MM.1S (cell line): ENCODE measurements around the gene ANKS1B.

ENCODE experiments used
- DNase-seq: peaks from one replicate; pipeline ENCODE4 v3.0.0-alpha.2; 2015
- H2AFZ ChIP-seq: fragments of 300-600 bp; sonication (generic); 2 replicates; pipeline ENCODE4 v1.6.0; 2016; ENCODE audit warnings: antibody characterized with exemption, low read length
- H3F3A ChIP-seq: fragments of 300-600 bp; sonication (generic); 2 replicates; pipeline ENCODE4 v1.6.1; 2016; ENCODE audit warnings: mild to moderate bottlenecking, antibody characterized with exemption, low read length, moderate library complexity, mixed read lengths; ENCODE audit not compliant: insufficient read depth
- H3K27ac ChIP-seq: fragments of 300-600 bp; sonication (generic); 2 replicates; pipeline ENCODE4 v1.5.1; 2016; ENCODE audit warnings: mild to moderate bottlenecking, low read length
- H3K27me3 ChIP-seq: fragments of 300-600 bp; sonication (generic); replicated peaks from 2 replicates; pipeline ENCODE4 v1.6.0; 2016; ENCODE audit warnings: low read length; ENCODE audit not compliant: insufficient read depth
- H3K36me3 ChIP-seq: fragments of 300-600 bp; sonication (generic); replicated peaks from 2 replicates; pipeline ENCODE4 v1.6.1; 2016; ENCODE audit warnings: mild to moderate bottlenecking, low read length, mixed read lengths; ENCODE audit not compliant: insufficient read depth
- H3K4me1 ChIP-seq: fragments of 300-600 bp; sonication (generic); 2 replicates; pipeline ENCODE4 v1.6.1; 2016; ENCODE audit warnings: low read length, mixed read lengths
- H3K4me2 ChIP-seq: fragments of 300-600 bp; sonication (generic); 2 replicates; pipeline ENCODE4 v1.6.0; 2016; ENCODE audit warnings: low read depth, low read length
- H3K4me3 ChIP-seq: fragments of 300-600 bp; sonication (generic); 2 replicates; pipeline ENCODE4 v1.5.1; 2016; ENCODE audit warnings: low read length, mixed read lengths
- H3K79me2 ChIP-seq: fragments of 300-600 bp; sonication (generic); 2 replicates; pipeline ENCODE4 v1.6.1; 2016; ENCODE audit warnings: mixed run types, low read length, mixed read lengths
- H3K9ac ChIP-seq: fragments of 300-600 bp; sonication (generic); 2 replicates; pipeline ENCODE4 v1.6.1; 2016; ENCODE audit warnings: low read length, mixed read lengths
- H3K9me2 ChIP-seq: fragments of 300-600 bp; sonication (generic); replicated peaks from 2 replicates; pipeline ENCODE4 v1.6.1; 2016; ENCODE audit warnings: mild to moderate bottlenecking, low read length, mixed read lengths; ENCODE audit not compliant: insufficient read depth
- H3K9me3 ChIP-seq: fragments of 300-600 bp; sonication (generic); replicated peaks from 2 replicates; pipeline ENCODE4 v1.6.1; 2016; ENCODE audit warnings: mild to moderate bottlenecking, low read length, mixed read lengths; ENCODE audit not compliant: insufficient read depth
- H4K20me1 ChIP-seq: fragments of 300-600 bp; sonication (generic); 2 replicates; pipeline ENCODE4 v1.6.1; 2016; ENCODE audit warnings: mild to moderate bottlenecking, low read length, moderate library complexity, mixed read lengths; ENCODE audit not compliant: insufficient read depth
- CTCF ChIP-seq: fragments of 300-600 bp; sonication (generic); IDR thresholded peaks from 2 replicates; pipeline ENCODE4 v1.5.1; 2016; ENCODE audit warnings: antibody characterized with exemption, low read length, mixed read lengths
- EZH2 ChIP-seq: fragments of 300-600 bp; sonication (generic); optimal IDR thresholded peaks from 2 replicates; pipeline ENCODE3; 2017; ENCODE audit warnings: low read depth, mild to moderate bottlenecking, antibody characterized with exemption, low read length, mixed read lengths
- EZH2phosphoT487 ChIP-seq: fragments of 300-600 bp; sonication (generic); IDR thresholded peaks from 2 replicates; pipeline ENCODE4 v1.6.1; 2018; ENCODE audit warnings: antibody characterized with exemption, low read length

The ANKS1B gene

DNA sequence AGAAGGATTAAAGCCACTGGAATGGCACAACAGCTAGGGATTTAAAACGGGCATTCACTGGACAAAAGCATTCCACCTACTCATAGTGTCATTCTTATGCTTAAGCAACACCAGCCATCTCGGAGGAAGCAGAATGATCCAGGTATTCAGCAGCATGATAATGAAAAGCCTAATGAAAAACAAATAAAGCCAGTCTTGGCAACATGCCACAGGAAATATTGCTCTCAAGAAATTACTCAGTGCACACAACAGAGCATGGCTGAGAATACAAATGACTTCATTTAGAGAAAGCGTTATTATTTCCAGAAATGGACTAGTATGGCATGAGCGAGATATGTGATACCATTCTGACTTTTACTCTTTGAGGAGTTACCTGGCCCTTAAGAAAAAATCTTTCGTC, 897.5 kb downstream of the ANKS1B start:
- Histone ChIP-seq H3K9me3 (no peaks in the 10 kb centered on the region), H3K4me1 (no peaks in the 10 kb centered on the region), H3K36me3 (no peaks in the 10 kb centered on the region), H3F3A (no peaks in the 10 kb centered on the region), H3K4me2 (no peak overlapping the region), H3K4me3 (no peak overlapping the region), H4K20me1 (no peaks in the 10 kb centered on the region), H3K79me2 (no peaks in the 10 kb centered on the region), H2AFZ (no peak overlapping the region), H3K27me3 (no peaks in the 10 kb centered on the region), H3K9ac (no peak overlapping the region), H3K27ac (no peak overlapping the region), H3K9me2 (no peaks in the 10 kb centered on the region)
- no peak for TF ChIP-seq CTCF
- no peak for TF ChIP-seq EZH2phosphoT487
- no peak for DNase-seq

DNA sequence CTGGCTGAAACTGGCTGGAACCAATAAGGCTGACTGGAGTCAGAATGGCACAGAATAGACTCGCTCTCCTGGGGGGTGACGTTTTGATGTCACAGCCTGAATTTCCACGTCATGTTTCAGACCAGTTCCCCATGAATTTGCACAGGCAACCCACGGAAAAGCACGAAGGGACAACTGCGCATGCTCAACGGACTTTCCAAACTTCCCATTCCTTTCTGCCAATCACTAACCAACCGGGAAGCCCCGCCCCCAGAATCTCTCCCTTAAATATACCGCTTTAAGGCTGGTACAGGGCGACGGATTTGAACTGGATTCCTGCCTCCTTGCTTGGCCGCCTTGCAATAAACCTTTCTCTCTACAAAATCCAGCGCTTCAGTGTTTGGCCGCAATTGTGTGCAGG, 904.9 kb downstream of the ANKS1B start:
- Histone ChIP-seq H3K36me3 (no peaks in the 10 kb centered on the region), H4K20me1 (no peaks in the 10 kb centered on the region)
- no peak for DNase-seq

GRCh38 chr12:99068993-99069747, 915.6 kb downstream of the ANKS1B start:
- no peaks in the 10 kb centered on the region for H3K79me2 ChIP-seq
- H3K9me2 ChIP-seq: no peaks in the 10 kb centered on the region
- H3K4me1 ChIP-seq: no peaks in the 10 kb centered on the region
- TF ChIP-seq EZH2phosphoT487: no peak
- no peak for TF ChIP-seq CTCF
- TF ChIP-seq EZH2: no peak
- H3K36me3 ChIP-seq: no peaks in the 10 kb centered on the region
- no peak overlapping the region for H3K4me2 ChIP-seq
- H3K27ac ChIP-seq: no peak overlapping the region
- H3K4me3 ChIP-seq: no peak overlapping the region
- no peaks in the 10 kb centered on the region for H3K9me3 ChIP-seq
- H2AFZ ChIP-seq: no peak overlapping the region
- H4K20me1 ChIP-seq: no peaks in the 10 kb centered on the region
- H3K9ac ChIP-seq: no peak overlapping the region
- no peak for DNase-seq
- no peaks in the 10 kb centered on the region for H3K27me3 ChIP-seq
- H3F3A ChIP-seq: no peaks in the 10 kb centered on the region

More for the DNA sequence above, 904.9 kb downstream of the ANKS1B start:
- Histone ChIP-seq H3K9me3 (no peaks in the 10 kb centered on the region), H3K27me3 (no peaks in the 10 kb centered on the region), H3K9ac (no peak overlapping the region), H2AFZ (no peak overlapping the region), H3K4me1 (no peaks in the 10 kb centered on the region), H3F3A (no peaks in the 10 kb centered on the region), H3K27ac (no peak overlapping the region), H3K4me3 (no peak overlapping the region), H3K9me2 (no peaks in the 10 kb centered on the region), H3K4me2 (no peak overlapping the region), H3K79me2 (no peaks in the 10 kb centered on the region)
- TF ChIP-seq CTCF (no peak), EZH2 (no peak)
